Measurements from ENCODE around the gene MEGF11.

- no peak for TF ChIP-seq JUND (IDR thresholded peaks at IDR 0.05)
- no peak for TF ChIP-seq CTCF (IDR thresholded peaks at IDR 0.05)
- TF ChIP-seq IRF3 (IDR thresholded peaks at IDR 0.05; ENCODE audit: low read depth, low read length): no peak
- TF ChIP-seq RAD21 (IDR thresholded peaks at IDR 0.05; ENCODE audit: low read length): no peak
- no peak for TF ChIP-seq USF2 (IDR thresholded peaks at IDR 0.05; ENCODE audit: borderline replicate concordance, low read depth, low read length)
- TF ChIP-seq REST (IDR thresholded peaks at IDR 0.05; ENCODE audit: low read depth, low read length): no peak
- no peak for TF ChIP-seq YY1 (IDR thresholded peaks at IDR 0.05; ENCODE audit: low read depth)
- TF ChIP-seq SMC3 (IDR thresholded peaks at IDR 0.05; ENCODE audit: low read depth, low read length): no peak
- TF ChIP-seq EP300 (IDR thresholded peaks at IDR 0.05; ENCODE audit: borderline replicate concordance in 1 of 2, low read depth in 1 of 2, low read length in 1 of 2): no peak
- no peak for TF ChIP-seq POLR2AphosphoS5 (IDR thresholded peaks at IDR 0.05; ENCODE audit: low read depth, low read length)
- no peak for TF ChIP-seq EZH2phosphoT487 (IDR thresholded peaks at IDR 0.05; ENCODE audit: borderline replicate concordance, low read depth)
- TF ChIP-seq NRF1 (IDR thresholded peaks at IDR 0.05; ENCODE audit: low read depth, low read length): no peak
- TF ChIP-seq SIN3A (IDR thresholded peaks at IDR 0.05; ENCODE audit: borderline replicate concordance, low read depth, low read length): no peak
- TF ChIP-seq MAX (IDR thresholded peaks at IDR 0.05; ENCODE audit: low read depth): no peak
Measured at GRCh38 chr15:65923264-65923663, 330.3 kb downstream of the MEGF11 start.
